H1 (cell line): ENCODE data around the gene STRADB. TPM values are rescaled to one million over a fixed set of nuclear protein-coding genes. Genes with fewer than 3 reads are reported as not detected.

Experiments used
- CTCF ChIA-PET: fragments of 300-600 bp; sonication (Branson Sonifier 250); formaldehyde crosslinking; loops from one replicate; lab custom pipeline; 2021; ENCODE audit not compliant: partially characterized antibody; lab: Charles Lee
- POLR2A ChIA-PET: fragments of 300-600 bp; sonication (Branson Sonifier 250); formaldehyde crosslinking; loops from one replicate; lab custom pipeline; 2021; ENCODE audit warnings: inconsistent platforms; ENCODE audit not compliant: partially characterized antibody; lab: Charles Lee
- DNase-seq, 2 experiments: peaks; one replicate each; pipeline versions ENCODE4 v3.0.0 to v3.0.0-alpha.2; 2010 to 2022; ENCODE audit warnings: low spot score in 2 of 2, low read depth in 1 of 2, mixed read lengths in 1 of 2
- FAIRE-seq: peaks from 2 replicates; lab custom pipeline; 2011; peaks lifted over from hg19 to GRCh38; lab: Jason Lieb, UNC
- H2AFZ ChIP-seq: 2 replicates; pipeline ENCODE4 v1.8.1; 2012; ENCODE audit warnings: low read length, inconsistent platforms
- H2AK5ac ChIP-seq: 2 replicates; pipeline ENCODE4 v1.6.1; 2013; ENCODE audit warnings: low read depth, low read length
- H2BK120ac ChIP-seq: replicated peaks from 2 replicates; pipeline ENCODE3; 2013; ENCODE audit warnings: low read depth, low read length, inconsistent platforms
- H2BK12ac ChIP-seq: 2 replicates; pipeline ENCODE4 v1.6.1; 2013; ENCODE audit warnings: low read depth, low read length
- H2BK15ac ChIP-seq: 2 replicates; pipeline ENCODE4 v1.6.1; 2013; ENCODE audit warnings: low read length
- H2BK20ac ChIP-seq: 2 replicates; pipeline ENCODE4 v1.6.1; 2013; ENCODE audit warnings: low read length
- H2BK5ac ChIP-seq: 2 replicates; pipeline ENCODE4 v1.6.1; 2013; ENCODE audit warnings: low read depth, low read length
- H3K14ac ChIP-seq: 2 replicates; pipeline ENCODE4 v1.6.1; 2013; ENCODE audit warnings: inconsistent platforms; ENCODE audit not compliant: insufficient read length
- H3K18ac ChIP-seq: 2 replicates; pipeline ENCODE4 v1.6.1; 2013; ENCODE audit warnings: low read length; ENCODE audit errors: extremely low read depth
- H3K23ac ChIP-seq: 2 replicates; pipeline ENCODE4 v1.6.1; 2013; ENCODE audit warnings: inconsistent platforms; ENCODE audit not compliant: insufficient read length
- H3K23me2 ChIP-seq: 2 replicates; pipeline ENCODE4 v1.6.1; 2013; ENCODE audit warnings: low read depth, low read length
- H3K27ac ChIP-seq: 2 replicates; pipeline ENCODE4 v1.6.1; 2011; ENCODE audit warnings: low read depth, low read length, inconsistent platforms
- H3K27me3 ChIP-seq, 4 experiments: replicated peaks in 1 of 4; 1 replicate in 1 of 4; 2 replicates in 3 of 4; pipeline versions ENCODE4 v1.6.1 to v1.8.1; 2011 to 2013; ENCODE audit warnings: low read length in 3 of 4, mild to moderate bottlenecking in 3 of 4, inconsistent platforms in 2 of 4, mixed read lengths in 2 of 4, moderate library complexity in 1 of 4; ENCODE audit not compliant: control insufficient read depth in 3 of 4, insufficient read depth in 3 of 4; ENCODE audit errors: extremely low read depth in 1 of 4
- H3K36me3 ChIP-seq, 4 experiments: 2 replicates each; pipeline versions ENCODE4 v1.6.1 to v1.8.1; 2011 to 2013; ENCODE audit warnings: mild to moderate bottlenecking in 4 of 4, low read length in 3 of 4, moderate library complexity in 2 of 4, control low read depth in 1 of 4, inconsistent platforms in 1 of 4; ENCODE audit not compliant: insufficient read depth in 4 of 4, control insufficient read depth in 2 of 4
- H3K4ac ChIP-seq: replicated peaks from 2 replicates; pipeline ENCODE3; 2013; ENCODE audit warnings: low read length, low read depth, mixed read lengths, inconsistent platforms; ENCODE audit not compliant: insufficient read length
- H3K4me1 ChIP-seq, 4 experiments: replicated peaks in 1 of 4; 1 replicate in 1 of 4; 2 replicates in 3 of 4; pipeline versions ENCODE4 v1.6.1 to v1.8.1; 2011 to 2013; ENCODE audit warnings: low read length in 3 of 4, inconsistent platforms in 2 of 4, mixed read lengths in 1 of 4; ENCODE audit not compliant: insufficient read depth in 4 of 4, control insufficient read depth in 3 of 4
- H3K4me2 ChIP-seq, 2 experiments: 2 replicates each; pipeline versions ENCODE4 v1.6.1 to v1.8.1; 2011 to 2013; ENCODE audit warnings: low read depth in 2 of 2, low read length in 2 of 2, control low read depth in 1 of 2, inconsistent platforms in 1 of 2, mild to moderate bottlenecking in 1 of 2; ENCODE audit not compliant: insufficient read depth in 1 of 2
- H3K4me3 ChIP-seq, 4 experiments: fragments of 200-600, 300-600 bp in 1 of 4; sonication (generic), shearing (Covaris generic), sonication (Bioruptor Twin) in 1 of 4; 2 replicates each; pipeline versions ENCODE4 v1.5.1 to v1.8.1; 2011 to 2016; ENCODE audit warnings: low read length in 4 of 4, low read depth in 3 of 4, control low read depth in 2 of 4, inconsistent platforms in 2 of 4, mild to moderate bottlenecking in 2 of 4, mixed read lengths in 1 of 4, moderate library complexity in 1 of 4; ENCODE audit not compliant: insufficient read depth in 2 of 4; ENCODE audit errors: extremely low read depth in 1 of 4
- H3K56ac ChIP-seq: replicated peaks from 2 replicates; pipeline ENCODE3; 2013; ENCODE audit warnings: low read depth, mild to moderate bottlenecking, mixed read lengths, low read length, inconsistent platforms; ENCODE audit not compliant: insufficient read length
- H3K79me1 ChIP-seq: 2 replicates; pipeline ENCODE4 v1.6.1; 2013; ENCODE audit warnings: low read depth, low read length, control low read depth
- H3K79me2 ChIP-seq, 2 experiments: 2 replicates each; pipeline versions ENCODE4 v1.6.1 to v1.8.1; 2012 to 2013; ENCODE audit warnings: low read length in 2 of 2, mild to moderate bottlenecking in 2 of 2, inconsistent platforms in 1 of 2; ENCODE audit not compliant: insufficient read depth in 2 of 2, control insufficient read depth in 1 of 2
- H3K9ac ChIP-seq, 4 experiments: replicated peaks in 1 of 4; 1 replicate in 1 of 4; 2 replicates in 3 of 4; pipeline versions ENCODE4 v1.6.1 to v1.8.1; 2011 to 2013; ENCODE audit warnings: low read depth in 3 of 4, low read length in 3 of 4, control low read depth in 2 of 4, mild to moderate bottlenecking in 2 of 4, moderate library complexity in 2 of 4, inconsistent platforms in 1 of 4; ENCODE audit errors: extremely low read depth in 1 of 4
- H3K9me3 ChIP-seq, 2 experiments: 2 replicates each; pipeline versions ENCODE4 v1.6.1 to v1.8.1; 2012 to 2013; ENCODE audit warnings: mild to moderate bottlenecking in 2 of 2, moderate library complexity in 2 of 2, control low read depth in 1 of 2, inconsistent platforms in 1 of 2, low read depth in 1 of 2, low read length in 1 of 2, mixed read lengths in 1 of 2; ENCODE audit not compliant: insufficient read depth in 2 of 2
- H4K20me1 ChIP-seq, 2 experiments: replicated peaks in 1 of 2; 2 replicates each; pipeline versions ENCODE3 to v1.8.1; 2011 to 2013; ENCODE audit warnings: inconsistent platforms in 2 of 2, low read length in 2 of 2, mild to moderate bottlenecking in 1 of 2; ENCODE audit not compliant: insufficient read depth in 2 of 2, control insufficient read depth in 1 of 2
- H4K5ac ChIP-seq: 2 replicates; pipeline ENCODE4 v1.6.1; 2013; ENCODE audit warnings: low read length, low read depth, mixed read lengths, inconsistent platforms; ENCODE audit not compliant: insufficient read length
- H4K8ac ChIP-seq: 2 replicates; pipeline ENCODE4 v1.8.0; 2013; ENCODE audit warnings: mild to moderate bottlenecking, moderate library complexity, low read length, inconsistent platforms; ENCODE audit not compliant: insufficient read depth; ENCODE audit errors: extremely low read depth
- H4K91ac ChIP-seq: replicated peaks from 2 replicates; pipeline ENCODE3; 2013; ENCODE audit warnings: low read length, mixed read lengths, inconsistent platforms; ENCODE audit not compliant: insufficient read length
- CTCF ChIP-seq, 3 experiments: IDR thresholded peaks; 1 replicate in 2 of 3; 2 replicates in 1 of 3; pipeline versions ENCODE4 v1.5.1 to v1.6.1; 2011; ENCODE audit warnings: low read length in 3 of 3, mild to moderate bottlenecking in 3 of 3, inconsistent platforms in 2 of 3, low read depth in 1 of 3, moderate library complexity in 1 of 3; ENCODE audit not compliant: insufficient read depth in 1 of 3; ENCODE audit errors: control extremely low read depth in 1 of 3
- JUN ChIP-seq: IDR thresholded peaks from 2 replicates; pipeline ENCODE4 v1.6.1; 2011; ENCODE audit warnings: low read depth, mild to moderate bottlenecking, improper control_type of control experiment, low read length
- JUND ChIP-seq: IDR thresholded peaks from 2 replicates; pipeline ENCODE4 v1.6.1; 2011; ENCODE audit warnings: mild to moderate bottlenecking, improper control_type of control experiment, low read length
- WGBS, 2 experiments: shearing (Covaris generic) in 1 of 2; methylation state at CpG; one replicate each; pipeline versions ENCODE4 v1.1.6 to v1.1.7; 2013 to 2015; ENCODE audit warnings: low lambda C conversion rate in 2 of 2, mixed read lengths in 2 of 2, inconsistent platforms in 1 of 2, low coverage in 1 of 2, missing lambda C conversion rate in 1 of 2; ENCODE audit not compliant: insufficient replicate concordance in 2 of 2, insufficient coverage in 1 of 2, insufficient read length in 1 of 2; ENCODE audit errors: extremely low coverage in 1 of 2, missing lambda C conversion rate in 1 of 2; 5-methylcytosine and 5-hydroxymethylcytosine counted together
- polyA plus RNA-seq, 7 experiments: library from polyadenylated mRNA; depleted of rRNA in 3 of 7; stranded (reverse) in 5 of 7; unstranded in 2 of 7; fragments of >200 nt in 5 of 7; fragments of 200-250 nt in 2 of 7; gene quantifications; 1 replicate in 5 of 7; 2 replicates in 1 of 7; 4 replicates in 1 of 7; pipeline versions ENCODE4 v1.2.1 to v1.2.3, GENCODE V29; 2011 to 2013; ENCODE audit warnings: missing spikeins in 2 of 7, mixed read lengths in 2 of 7
- total RNA-seq: library from RNA; stranded (reverse); fragmentation: NEBNext Ultra II Directional; extraction: Animal tissue kit (Norgen Biotek cat#: 25700); gene quantifications from 2 replicates; pipeline ENCODE4 v1.2.1, GENCODE V29; 2021

Gene STRADB
- total and polyA plus RNA-seq, 2 of the 8 experiments (the other 6 are each of a cell fraction or from before 2014, with no cell fraction given): 20.9 to 34.9 TPM

- Histone ChIP-seq H3K18ac (no peak overlapping the region), H3K23ac (no peak overlapping the region), H4K8ac (no peak overlapping the region), H4K20me1 (no peaks in the 10 kb centered on the region), H3K9ac (no peak overlapping the region), H3K14ac (no peak overlapping the region), H3K79me2 (no peaks in the 10 kb centered on the region), H3K27ac (no peak overlapping the region), H2BK15ac (no peak overlapping the region), H3K36me3 (no peaks in the 10 kb centered on the region), H3K4me3 (no peak overlapping the region), H2BK5ac (no peak overlapping the region), H3K56ac (no peak overlapping the region), H3K9me3 (no peaks in the 10 kb centered on the region), H2BK12ac (no peak overlapping the region), H2BK20ac (no peak overlapping the region), H4K5ac (no peak overlapping the region), H3K79me1 (no peaks in the 10 kb centered on the region), H3K4me2 (no peak overlapping the region), H3K27me3 (no peaks in the 10 kb centered on the region), H4K91ac (no peak overlapping the region), H3K4me1 (no peaks in the 10 kb centered on the region), H2AK5ac (no peak overlapping the region), H3K23me2 (no peaks in the 10 kb centered on the region)
- 86% methylated on average over 4 of the region's 4 CpGs; no CpG with 5 or more reads in 1 of the 2 experiments for WGBS, 2 experiments
- no peak for FAIRE-seq
- no peak for TF ChIP-seq JUN
- TF ChIP-seq JUND: no peak
- no peak for TF ChIP-seq CTCF (IDR thresholded peaks at IDR 0.05; ENCODE audit: control extremely low read depth in 1 of 3, insufficient read depth in 1 of 3, low read depth in 1 of 3, low read length in 3 of 3)
- TF ChIP-seq, all 59 proteins: peak for 0
- no peak overlapping the region for H2BK120ac ChIP-seq
- ChIA-PET CTCF (interaction anchor here (0.6 kb wide), 1 partner anchor 252 kb away, joined by 3 read pairs; no protein-coding TSS in a partner anchor), POLR2A (no interaction called here)
- no peak overlapping the region for H3K4ac ChIP-seq
- no peak overlapping the region for H2AFZ ChIP-seq
- no peak for DNase-seq
These were observed 38.8 kb downstream of the STRADB start for GRCh38 chr2:201490291-201490690.
